Karpas-422 (cell line): ENCODE data around the gene RANBP3. TPM values are rescaled to one million over a fixed set of nuclear protein-coding genes. Genes with fewer than 3 reads are reported as not detected.

Experiments
- DNase-seq: peaks from one replicate; pipeline ENCODE4 v3.0.0-alpha.2; 2015
- H2AFZ ChIP-seq: fragments of 200-600 bp; sonication (generic); 2 replicates; pipeline ENCODE4 v1.6.1; 2014; ENCODE audit warnings: antibody characterized with exemption, low read length, mixed read lengths
- H3K27ac ChIP-seq: fragments of 200-600 bp; sonication (generic); 2 replicates; pipeline ENCODE4 v1.5.1; 2014; ENCODE audit warnings: mild to moderate bottlenecking, low read length, moderate library complexity
- H3K27me3 ChIP-seq: fragments of 200-600 bp; sonication (generic); 2 replicates; pipeline ENCODE4 v1.6.1; 2014; ENCODE audit warnings: low read length, mixed read lengths
- H3K36me3 ChIP-seq: fragments of 200-600 bp; sonication (generic); 2 replicates; pipeline ENCODE4 v1.6.1; 2014; ENCODE audit warnings: low read length, mixed read lengths; ENCODE audit not compliant: insufficient read depth
- H3K4me1 ChIP-seq: fragments of 200-600 bp; sonication (generic); 2 replicates; pipeline ENCODE4 v1.6.1; 2014; ENCODE audit warnings: mild to moderate bottlenecking, low read length, mixed read lengths
- H3K4me2 ChIP-seq: fragments of 200-600 bp; sonication (generic); 2 replicates; pipeline ENCODE4 v1.6.1; 2014; ENCODE audit warnings: low read length, low read depth, mild to moderate bottlenecking; ENCODE audit not compliant: poor library complexity, severe bottlenecking
- H3K4me3 ChIP-seq: fragments of 200-600 bp; sonication (generic); 2 replicates; pipeline ENCODE4 v1.5.1; 2014; ENCODE audit warnings: mild to moderate bottlenecking, antibody characterized with exemption, low read length, mixed read lengths
- H3K79me2 ChIP-seq: fragments of 200-600 bp; sonication (generic); 2 replicates; pipeline ENCODE4 v1.6.1; 2014; ENCODE audit warnings: mild to moderate bottlenecking, low read length, mixed read lengths
- H3K9ac ChIP-seq: fragments of 200-600 bp; sonication (generic); 2 replicates; pipeline ENCODE4 v1.6.0; 2014; ENCODE audit warnings: low read length
- H3K9me2 ChIP-seq: fragments of 200-600 bp; sonication (generic), shearing (Covaris generic); replicated peaks from 2 replicates; pipeline ENCODE4 v1.6.0; 2014; ENCODE audit warnings: mild to moderate bottlenecking, low read length, moderate library complexity; ENCODE audit not compliant: insufficient read depth
- H3K9me3 ChIP-seq: fragments of 300-700, 200-600 bp; sonication (generic); 2 replicates; pipeline ENCODE4 v1.6.1; 2014; ENCODE audit warnings: low read length, mixed read lengths
- H4K20me1 ChIP-seq: fragments of 200-600 bp; sonication (generic); 2 replicates; pipeline ENCODE4 v1.6.1; 2014; ENCODE audit warnings: mild to moderate bottlenecking, antibody characterized with exemption, low read length, low read depth; ENCODE audit not compliant: insufficient read depth
- total RNA-seq: library from RNA; depleted of rRNA; stranded (reverse); fragments of >200 nt; shearing (Covaris generic); gene quantifications from 2 replicates; pipeline ENCODE4 v1.2.3, GENCODE V29; 2014; ENCODE audit warnings: low replicate concordance

Gene RANBP3
- total RNA-seq, 1 experiment from 2014 or later, result 34.0 TPM

- Histone ChIP-seq H3K4me3 (no peak overlapping the region), H3K9me3 (no peaks in the 10 kb centered on the region), H3K9me2 (no peaks in the 10 kb centered on the region), H3K27me3 (no peaks in the 10 kb centered on the region), H3K4me2 (no peak overlapping the region), H3K4me1 (no peaks in the 10 kb centered on the region; the same call in 1 of the 2 replicates), H3K36me3 (peaks cover 13% of the 10 kb centered on the region; the same call in 1 of the 2 replicates), H3K9ac (no peak overlapping the region), H3K27ac (no peak overlapping the region), H2AFZ (no peak overlapping the region), H4K20me1 (0 out of 2 replicates have a peak, but pooled peaks cover 9% of the 10 kb centered on the region), H3K79me2 (peaks cover 20% of the 10 kb centered on the region)
- DNase-seq, result no peak
These were observed 45.8 kb downstream of the RANBP3 start for GRCh38 chr19:5932146-5932545.

GRCh38 chr19:5931251-5931650 is 46.7 kb downstream of the RANBP3 start:
- H3K27ac ChIP-seq, result no peak overlapping the region
- H3K9ac ChIP-seq, result no peak overlapping the region
- DNase-seq, result no peak
- H3K9me2 ChIP-seq, result no peaks in the 10 kb centered on the region
- H3K4me1 ChIP-seq, result no peaks in the 10 kb centered on the region; the same call in 1 of the 2 replicates
- peaks cover 15% of the 10 kb centered on the region; the same call in 1 of the 2 replicates for H3K36me3 ChIP-seq
- H3K4me2 ChIP-seq, result no peak overlapping the region
- H3K27me3 ChIP-seq, result no peaks in the 10 kb centered on the region
- H4K20me1 ChIP-seq, result 0 out of 2 replicates have a peak, but pooled peaks cover 7% of the 10 kb centered on the region
- H2AFZ ChIP-seq, result no peak overlapping the region
- H3K9me3 ChIP-seq, result no peaks in the 10 kb centered on the region
- H3K79me2 ChIP-seq, result peaks cover 13% of the 10 kb centered on the region
- H3K4me3 ChIP-seq, result no peak overlapping the region

GRCh38 chr19:5929625-5930024 is 48.3 kb downstream of the RANBP3 start:
- DNase-seq, result no peak
- no peaks in the 10 kb centered on the region for H3K9me3 ChIP-seq
- H3K79me2 ChIP-seq, result 0 out of 2 replicates have a peak, but pooled peaks cover 5% of the 10 kb centered on the region
- H4K20me1 ChIP-seq, result peaks cover 4% of the 10 kb centered on the region; the same call in 1 of the 2 replicates
- H3K27ac ChIP-seq, result no peak overlapping the region
- no peak overlapping the region for H3K4me2 ChIP-seq
- peaks cover 15% of the 10 kb centered on the region; the same call in 1 of the 2 replicates for H3K36me3 ChIP-seq
- no peak overlapping the region for H2AFZ ChIP-seq
- H3K9me2 ChIP-seq, result no peaks in the 10 kb centered on the region
- H3K4me1 ChIP-seq, result no peaks in the 10 kb centered on the region; the same call in 1 of the 2 replicates
- H3K9ac ChIP-seq, result no peak overlapping the region
- H3K27me3 ChIP-seq, result no peaks in the 10 kb centered on the region
- H3K4me3 ChIP-seq, result no peak overlapping the region

GRCh38 chr19:5929179-5929578 is 48.8 kb downstream of the RANBP3 start:
- H4K20me1 ChIP-seq, result peaks cover 4% of the 10 kb centered on the region; the same call in 1 of the 2 replicates
- no peaks in the 10 kb centered on the region for H3K9me3 ChIP-seq
- H3K36me3 ChIP-seq, result peaks cover 18% of the 10 kb centered on the region; the same call in 1 of the 2 replicates
- DNase-seq, result no peak
- H3K27ac ChIP-seq, result no peak overlapping the region
- no peak overlapping the region for H3K4me2 ChIP-seq
- no peak overlapping the region for H3K4me3 ChIP-seq
- no peak overlapping the region for H3K9ac ChIP-seq
- 0 out of 2 replicates have a peak, but pooled peaks cover 4% of the 10 kb centered on the region for H3K79me2 ChIP-seq
- H3K9me2 ChIP-seq, result no peaks in the 10 kb centered on the region
- no peaks in the 10 kb centered on the region; the same call in 1 of the 2 replicates for H3K4me1 ChIP-seq
- no peak overlapping the region for H2AFZ ChIP-seq
- no peaks in the 10 kb centered on the region for H3K27me3 ChIP-seq

GRCh38 chr19:5927441-5927821 is 50.5 kb downstream of the RANBP3 start:
- Histone ChIP-seq H3K4me3 (no peak overlapping the region), H3K36me3 (peaks cover 21% of the 10 kb centered on the region; the same call in 1 of the 2 replicates), H3K27me3 (no peaks in the 10 kb centered on the region), H2AFZ (no peak overlapping the region), H3K9me3 (no peaks in the 10 kb centered on the region), H3K4me1 (no peaks in the 10 kb centered on the region; the same call in 1 of the 2 replicates), H3K27ac (no peak overlapping the region), H3K4me2 (no peak overlapping the region), H3K9ac (no peak overlapping the region), H3K79me2 (no peaks in the 10 kb centered on the region), H4K20me1 (no peaks in the 10 kb centered on the region; the same call in 1 of the 2 replicates), H3K9me2 (no peaks in the 10 kb centered on the region)
- no peak for DNase-seq

- no peak for DNase-seq
- no peaks in the 10 kb centered on the region for H3K9me2 ChIP-seq
- no peak overlapping the region for H2AFZ ChIP-seq
- no peaks in the 10 kb centered on the region for H3K79me2 ChIP-seq
- no peak overlapping the region for H3K4me3 ChIP-seq
- no peak overlapping the region for H3K27ac ChIP-seq
- H4K20me1 ChIP-seq, result no peaks in the 10 kb centered on the region; the same call in 1 of the 2 replicates
- no peaks in the 10 kb centered on the region for H3K9me3 ChIP-seq
- H3K4me2 ChIP-seq, result no peak overlapping the region
- H3K4me1 ChIP-seq, result no peaks in the 10 kb centered on the region; the same call in 1 of the 2 replicates
- H3K36me3 ChIP-seq, result peaks cover 21% of the 10 kb centered on the region; the same call in 1 of the 2 replicates
- H3K9ac ChIP-seq, result no peak overlapping the region
- H3K27me3 ChIP-seq, result no peaks in the 10 kb centered on the region
These were observed 51.1 kb downstream of the RANBP3 start for GRCh38 chr19:5926641-5927440.

- H2AFZ ChIP-seq, result no peak overlapping the region
- H3K9me2 ChIP-seq, result no peaks in the 10 kb centered on the region
- DNase-seq, result no peak
- no peaks in the 10 kb centered on the region; the same call in 1 of the 2 replicates for H4K20me1 ChIP-seq
- peaks cover 21% of the 10 kb centered on the region; the same call in 1 of the 2 replicates for H3K36me3 ChIP-seq
- H3K27me3 ChIP-seq, result no peaks in the 10 kb centered on the region
- H3K4me3 ChIP-seq, result no peak overlapping the region
- no peaks in the 10 kb centered on the region; the same call in 1 of the 2 replicates for H3K4me1 ChIP-seq
- no peak overlapping the region for H3K4me2 ChIP-seq
- no peak overlapping the region for H3K9ac ChIP-seq
- H3K79me2 ChIP-seq, result no peaks in the 10 kb centered on the region
- H3K27ac ChIP-seq, result no peak overlapping the region
- H3K9me3 ChIP-seq, result no peaks in the 10 kb centered on the region
These were observed 52.0 kb downstream of the RANBP3 start for GRCh38 chr19:5925830-5926427.

GRCh38 chr19:5923356-5923755 is 54.6 kb downstream of the RANBP3 start:
- no peak for DNase-seq
- no peaks in the 10 kb centered on the region; the same call in 1 of the 2 replicates for H3K4me1 ChIP-seq
- no peaks in the 10 kb centered on the region for H3K9me3 ChIP-seq
- no peak overlapping the region for H3K4me2 ChIP-seq
- no peak overlapping the region for H3K27ac ChIP-seq
- no peaks in the 10 kb centered on the region for H3K79me2 ChIP-seq
- peaks cover 17% of the 10 kb centered on the region; the same call in 1 of the 2 replicates for H3K36me3 ChIP-seq
- H3K27me3 ChIP-seq, result no peaks in the 10 kb centered on the region
- no peaks in the 10 kb centered on the region; the same call in 1 of the 2 replicates for H4K20me1 ChIP-seq
- no peaks in the 10 kb centered on the region for H3K9me2 ChIP-seq
- no peak overlapping the region for H3K9ac ChIP-seq
- H3K4me3 ChIP-seq, result no peak overlapping the region
- no peak overlapping the region for H2AFZ ChIP-seq
